Progenitor cell of endocrine pancreas (in vitro differentiated cells): Measurements from ENCODE around the gene CCM2. TPM values are rescaled to one million over a fixed set of nuclear protein-coding genes. Genes with fewer than 3 reads are reported as not detected.

Source experiments
- DNase-seq: peaks from one replicate; pipeline ENCODE4 v3.0.0; 2021; ENCODE audit warnings: low spot score; ENCODE audit not compliant: unreplicated experiment
- H3K27ac Mint-ChIP-seq: 2 replicates; pipeline ENCODE4 v1.8.0; 2021; ENCODE audit warnings: mild to moderate bottlenecking, moderate library complexity, mixed read lengths
- H3K27me3 Mint-ChIP-seq: 2 replicates; pipeline ENCODE4 v1.8.0; 2021; ENCODE audit warnings: mixed read lengths
- H3K36me3 Mint-ChIP-seq: 2 replicates; pipeline ENCODE4 v1.8.0; 2022; ENCODE audit warnings: mixed read lengths; ENCODE audit not compliant: insufficient read depth
- H3K4me1 Mint-ChIP-seq: 2 replicates; pipeline ENCODE4 v1.8.0; 2021; ENCODE audit warnings: low read depth, mixed read lengths
- H3K4me3 Mint-ChIP-seq: 2 replicates; pipeline ENCODE4 v1.8.0; 2021; ENCODE audit warnings: low read depth, mild to moderate bottlenecking, moderate library complexity, mixed read lengths
- H3K9me3 Mint-ChIP-seq: 2 replicates; pipeline ENCODE4 v1.8.0; 2021; ENCODE audit warnings: low read depth, mixed read lengths
- CTCF ChIP-seq: fragments of 200-600 bp; sonication (generic); IDR thresholded peaks from one replicate; pipeline ENCODE4 v1.5.0; 2021; ENCODE audit warnings: antibody characterized with exemption, mild to moderate bottlenecking; ENCODE audit not compliant: unreplicated experiment
- total RNA-seq: library from RNA; stranded (reverse); gene quantifications from 2 replicates; pipeline ENCODE4 v1.2.1, GENCODE V29; 2021

The CCM2 gene
- total RNA-seq, 1 donor from 2014 or later = 43.0 TPM

- no peak for TF ChIP-seq CTCF
- Mint-ChIP-seq H3K27ac (no peak overlapping the region), H3K4me1 (no peaks in the 10 kb centered on the region), H3K4me3 (no peak overlapping the region), H3K36me3 (peaks cover 8% of the 10 kb centered on the region), H3K27me3 (no peaks in the 10 kb centered on the region), H3K9me3 (no peaks in the 10 kb centered on the region)
- DNase-seq = no peak
Observed at GRCh38 chr7:45071528-45071927, 71.5 kb downstream of the CCM2 start.

GRCh38 chr7:45072131-45073030 is 72.4 kb downstream of the CCM2 start:
- Mint-ChIP-seq H3K4me3 (no peak overlapping the region), H3K9me3 (no peaks in the 10 kb centered on the region), H3K27ac (no peak overlapping the region), H3K27me3 (no peaks in the 10 kb centered on the region), H3K4me1 (no peaks in the 10 kb centered on the region), H3K36me3 (peaks cover 7% of the 10 kb centered on the region)
- no peak for TF ChIP-seq CTCF
- DNase-seq = no peak

GRCh38 chr7:45073031-45073785 is 73.2 kb downstream of the CCM2 start:
- no peak for TF ChIP-seq CTCF
- peaks cover 6% of the 10 kb centered on the region for H3K36me3 Mint-ChIP-seq
- H3K4me3 Mint-ChIP-seq = no peak overlapping the region
- no peaks in the 10 kb centered on the region for H3K27me3 Mint-ChIP-seq
- DNase-seq = no peak
- no peaks in the 10 kb centered on the region for H3K4me1 Mint-ChIP-seq
- peak overlapping the region; percentile 13 for H3K27ac Mint-ChIP-seq
- H3K9me3 Mint-ChIP-seq = no peaks in the 10 kb centered on the region

GRCh38 chr7:45073786-45074527 is 74.0 kb downstream of the CCM2 start:
- Mint-ChIP-seq H3K9me3 (no peaks in the 10 kb centered on the region), H3K36me3 (peaks cover 6% of the 10 kb centered on the region), H3K27ac (no peak overlapping the region), H3K27me3 (no peaks in the 10 kb centered on the region), H3K4me1 (no peaks in the 10 kb centered on the region), H3K4me3 (no peak overlapping the region)
- DNase-seq = no peak
- no peak for TF ChIP-seq CTCF
